ENCODE results near the gene PACSIN3.

PACSIN3 gene

DNA sequence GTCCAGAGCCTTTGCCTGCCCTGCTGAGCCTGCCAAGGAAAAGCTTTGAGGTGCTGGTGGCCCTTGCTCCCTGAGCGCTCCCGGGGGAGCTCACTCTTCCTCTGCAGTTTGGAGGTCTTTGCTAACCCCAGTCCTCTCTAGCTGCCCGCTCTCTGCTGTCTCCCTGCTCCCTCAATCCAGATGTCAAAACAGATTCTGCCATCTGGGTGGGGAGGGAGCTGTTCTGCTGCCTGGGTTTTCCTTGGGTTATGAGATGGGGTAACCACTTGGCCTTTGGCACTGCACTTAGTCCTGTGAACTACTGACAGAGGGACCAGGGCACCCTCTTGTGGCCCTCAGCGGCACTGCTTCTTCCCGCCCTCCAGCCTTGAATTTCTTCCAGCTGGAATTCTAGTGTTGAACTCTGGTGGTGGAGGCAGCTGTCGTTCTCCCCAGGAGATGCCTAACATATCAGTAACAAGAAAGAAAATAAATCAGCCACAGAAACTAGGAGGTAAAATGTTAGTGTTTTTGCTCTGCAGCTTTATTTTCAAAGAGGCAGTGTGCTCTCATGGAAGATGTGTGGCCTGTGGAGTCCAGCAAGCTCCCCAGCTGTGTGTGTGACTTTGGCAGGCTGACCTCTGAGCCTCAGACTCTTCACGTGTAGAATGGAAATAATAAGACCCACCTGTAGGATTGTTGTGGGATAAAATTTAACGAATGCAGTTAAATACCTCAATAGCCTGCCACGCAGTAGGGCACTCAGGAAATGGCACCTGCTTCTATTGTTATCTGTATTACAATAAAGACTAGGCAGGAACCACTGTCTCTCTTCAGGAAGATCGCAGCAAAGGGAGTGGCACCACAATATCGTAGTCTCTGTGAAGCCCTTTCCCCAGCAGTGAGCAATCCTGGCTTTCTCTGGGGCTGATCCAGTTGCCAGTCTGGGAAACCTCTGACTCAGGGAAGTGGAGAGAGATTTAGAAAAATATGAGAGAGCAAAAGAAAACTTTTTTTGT lies 33.0 kb downstream of the PACSIN3 start:
- no peak for DNase-seq (ENCODE audit: low read depth)

DNA sequence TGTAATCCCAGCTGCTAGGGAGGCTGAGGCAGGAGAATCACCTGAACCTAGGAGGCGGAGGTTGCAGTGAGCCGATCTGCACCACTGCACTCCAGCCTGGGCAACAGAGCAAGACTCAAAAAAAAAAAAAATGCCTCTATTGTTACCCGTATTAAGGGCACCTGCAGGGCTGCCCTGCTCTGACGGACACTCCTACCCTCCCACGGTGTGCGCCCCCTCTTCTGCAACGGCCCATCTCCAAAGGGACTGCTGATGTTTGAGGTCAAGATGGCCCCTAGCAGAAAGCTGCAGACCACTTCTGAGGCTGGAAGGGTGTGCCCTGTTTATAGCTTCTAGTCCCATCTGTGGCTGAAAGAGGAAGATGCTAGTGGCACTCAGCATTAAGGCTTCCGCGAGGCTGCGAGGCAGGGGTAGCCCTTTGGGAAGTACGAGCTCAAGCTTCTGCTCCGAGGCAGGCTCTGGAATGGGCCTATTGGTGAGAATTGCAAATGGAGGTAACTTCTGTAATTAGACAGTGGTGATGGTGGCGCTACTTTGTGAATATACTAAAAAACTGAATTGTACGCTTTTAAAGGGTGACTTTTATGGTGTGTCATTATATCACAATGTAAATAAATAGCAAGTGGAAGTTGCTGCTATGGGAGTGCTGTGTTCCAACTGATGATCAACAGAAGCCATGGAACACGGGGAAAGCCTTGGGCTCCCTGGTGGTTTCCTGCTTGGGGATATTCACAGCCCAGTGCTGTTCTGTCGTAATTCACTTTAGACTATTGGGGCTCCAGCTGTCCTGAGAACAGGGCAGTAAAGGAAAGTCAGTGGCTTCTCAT lies 33.9 kb downstream of the PACSIN3 start:
- no peak for DNase-seq (ENCODE audit: low read depth)

DNA sequence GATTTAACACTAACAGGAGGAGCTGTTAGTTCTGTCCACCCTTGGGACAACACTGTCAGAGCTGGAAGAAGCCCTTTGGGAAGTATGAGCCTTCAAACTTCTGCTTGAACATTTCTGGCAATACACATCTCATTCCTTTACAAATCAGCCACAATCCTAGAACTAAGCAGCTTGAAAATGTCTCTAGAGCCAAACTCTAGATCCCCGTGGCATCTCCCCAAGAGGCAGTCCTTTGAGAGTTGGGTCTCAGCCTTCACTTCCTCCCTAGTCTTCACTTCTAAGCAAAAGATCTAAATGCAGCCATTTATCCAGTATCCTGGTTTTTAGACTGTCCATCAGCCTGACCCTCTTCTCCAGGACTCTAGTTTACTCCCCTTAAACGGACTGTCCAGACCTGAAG lies 36.5 kb downstream of the PACSIN3 start:
- DNase-seq (ENCODE audit: low read depth) = no peak

DNA sequence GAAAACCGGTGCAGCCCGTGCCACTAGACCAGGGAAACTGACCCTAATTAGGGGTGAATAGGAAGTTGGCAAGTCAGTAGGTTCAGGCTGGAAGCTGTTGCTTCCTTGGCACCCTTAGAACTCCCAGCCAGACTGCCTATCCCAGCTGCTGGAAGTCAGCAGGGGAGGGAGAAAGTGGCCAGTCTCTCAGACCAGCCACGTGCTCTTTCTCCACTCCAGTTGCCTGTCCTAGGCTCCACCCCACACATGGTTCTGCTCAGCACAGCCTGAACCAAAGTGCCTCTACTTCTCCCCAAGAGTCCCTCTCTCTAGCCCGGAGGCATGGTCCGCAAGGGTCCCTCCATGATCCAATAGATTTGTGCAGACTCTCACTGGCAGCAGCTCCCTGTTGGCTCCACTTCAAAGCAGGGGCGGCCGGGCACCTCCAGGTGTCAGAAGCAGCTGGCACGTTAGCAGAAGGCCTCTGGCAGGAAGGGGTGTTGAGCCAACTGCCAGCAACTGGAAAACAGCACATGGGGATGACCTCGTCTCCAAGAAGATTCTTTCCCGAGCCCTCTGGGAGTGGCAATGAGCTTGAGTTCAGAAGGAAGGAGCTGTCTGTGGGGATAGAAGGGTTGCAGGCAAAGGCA lies 37.2 kb downstream of the PACSIN3 start:
- no peak for DNase-seq (ENCODE audit: low read depth)

DNA sequence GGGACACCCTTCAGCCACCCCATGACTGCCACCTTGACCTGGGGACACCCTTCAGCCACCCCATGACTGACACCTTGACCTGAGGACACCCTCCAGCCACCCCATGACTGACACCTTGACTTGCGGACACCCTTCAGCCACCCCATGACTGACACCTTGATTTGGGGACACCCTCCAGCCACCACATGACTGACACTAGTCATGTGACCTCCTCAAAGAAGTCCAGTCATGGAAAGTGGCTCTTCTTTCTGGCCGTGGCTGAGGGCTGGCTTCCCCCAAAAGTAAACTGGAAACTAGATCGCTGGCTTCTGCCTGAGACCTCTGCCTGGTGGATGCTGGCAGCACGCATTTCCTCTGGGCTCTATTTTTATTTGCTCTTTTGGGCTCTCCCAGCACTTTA lies 38.0 kb downstream of the PACSIN3 start:
- DNase-seq (ENCODE audit: low read depth) = no peak

DNA sequence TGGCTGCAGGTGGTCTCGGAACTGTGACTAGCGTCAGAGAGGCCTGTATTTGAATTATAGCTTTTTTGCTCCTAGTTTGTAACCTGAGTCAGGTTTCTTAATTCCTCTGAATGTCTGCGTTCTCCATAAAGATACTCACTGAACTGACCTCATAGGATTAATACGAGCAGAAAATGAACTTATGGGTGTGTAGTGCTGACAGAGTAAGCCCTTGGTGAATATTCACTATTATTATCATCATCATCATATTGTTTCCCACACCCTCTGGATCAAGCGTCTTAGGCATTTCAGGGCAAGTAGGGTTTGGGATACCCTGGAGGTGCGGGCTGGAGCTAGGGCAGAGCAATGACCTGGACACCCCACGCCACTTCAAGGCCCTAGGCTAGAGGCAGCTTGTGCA lies 38.6 kb downstream of the PACSIN3 start:
- no peak for DNase-seq (ENCODE audit: low read depth)

DNA sequence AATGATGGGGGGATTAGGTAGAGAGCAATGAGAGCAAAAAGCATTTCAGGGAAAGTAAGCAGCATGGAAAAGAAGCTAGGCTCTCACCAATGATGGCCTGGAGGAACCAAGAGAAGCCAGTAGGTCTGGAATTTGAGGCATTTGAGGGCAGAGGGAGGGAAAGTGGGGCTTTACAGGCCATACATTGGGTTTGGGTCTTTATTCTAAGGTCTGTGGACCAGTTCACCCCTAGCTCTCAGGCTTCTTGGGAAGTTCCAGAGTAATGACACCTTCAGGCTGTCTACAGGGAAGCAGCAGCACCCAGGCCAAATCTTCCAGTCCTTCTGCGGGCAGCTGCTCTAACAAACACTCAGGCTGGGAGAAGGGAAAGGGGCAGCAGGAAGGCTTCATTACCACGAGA lies 39.0 kb downstream of the PACSIN3 start:
- DNase-seq (ENCODE audit: low read depth) = no peak

DNA sequence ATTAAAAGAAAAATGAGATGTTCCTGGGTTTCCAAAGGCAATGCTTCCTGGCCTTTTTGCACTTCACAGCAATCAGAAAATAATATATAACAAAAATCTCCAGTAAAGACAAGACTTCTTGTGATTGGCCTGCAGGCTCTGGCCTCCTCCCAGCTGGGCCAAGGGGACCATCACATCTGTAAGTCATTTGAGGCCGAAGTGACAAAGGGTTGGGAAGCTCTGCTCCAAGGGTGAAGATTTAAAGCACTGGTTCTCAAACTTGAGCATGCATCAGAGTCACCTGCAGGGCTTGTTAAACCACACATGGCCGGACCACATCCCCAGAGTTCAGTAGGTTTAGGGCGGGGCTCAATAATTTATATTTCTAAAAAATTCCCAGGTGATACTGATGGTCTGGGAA lies 41.7 kb downstream of the PACSIN3 start:
- no peak for DNase-seq (ENCODE audit: low read depth)

DNA sequence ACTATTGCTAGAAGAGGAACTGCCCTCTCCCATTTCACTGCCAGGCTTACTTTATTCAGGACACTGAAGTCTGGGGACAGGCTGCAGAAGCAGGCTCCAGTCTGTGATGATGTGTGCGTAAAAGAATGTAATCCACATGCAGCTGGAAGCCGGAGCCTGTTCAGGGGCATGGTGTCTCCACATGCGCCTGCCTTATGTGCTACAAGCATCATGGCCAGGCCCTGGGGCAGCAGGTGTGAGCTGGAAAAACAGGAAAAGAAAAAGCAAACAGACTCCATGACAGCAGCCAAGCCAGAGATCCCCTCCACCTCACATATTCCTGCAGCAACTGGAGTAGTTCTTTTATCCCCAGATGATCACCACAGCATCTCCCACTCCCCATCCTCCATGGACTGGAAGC lies 42.9 kb downstream of the PACSIN3 start:
- DNase-seq (ENCODE audit: low read depth) = no peak

DNA sequence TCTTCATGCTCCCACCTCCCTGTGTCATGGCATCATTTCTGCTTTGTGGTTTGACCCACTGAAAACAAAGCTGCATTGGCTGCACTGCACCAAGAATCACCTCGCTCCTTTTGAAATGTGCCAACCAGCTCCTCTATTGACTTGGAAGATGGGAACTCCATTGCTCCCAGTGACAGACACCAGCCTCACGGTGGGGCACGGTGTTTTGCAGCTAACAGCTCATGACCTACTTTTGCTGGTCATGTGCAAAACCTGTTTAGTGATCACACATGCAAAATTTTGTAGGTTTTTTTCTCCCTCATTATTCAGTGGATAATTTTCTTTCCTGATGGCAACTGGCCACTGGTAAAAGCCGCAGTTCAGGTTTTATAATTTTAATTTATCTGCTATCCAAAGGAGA lies 46.4 kb downstream of the PACSIN3 start:
- no peak for DNase-seq (ENCODE audit: low read depth)

DNA sequence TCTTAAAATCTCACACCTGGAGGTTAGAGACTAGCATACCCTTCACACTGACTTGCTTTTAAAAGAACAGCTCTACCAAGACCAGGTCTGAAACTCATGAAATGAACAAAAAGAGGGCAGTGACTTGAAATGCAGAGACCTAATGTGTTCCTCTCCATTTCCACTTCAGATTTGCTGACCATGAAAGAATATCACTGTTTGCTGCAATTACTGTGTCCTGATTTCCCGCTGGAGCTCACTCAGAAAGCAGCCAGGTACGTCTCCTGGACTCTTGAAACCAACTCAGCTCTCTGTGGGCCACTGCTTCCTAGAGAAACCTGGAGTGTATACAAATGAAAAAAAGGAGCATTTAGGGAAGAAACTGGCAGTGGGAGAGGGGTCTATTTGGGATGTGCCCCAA lies 48.8 kb downstream of the PACSIN3 start:
- DNase-seq (ENCODE audit: low read depth) = no peak

DNA sequence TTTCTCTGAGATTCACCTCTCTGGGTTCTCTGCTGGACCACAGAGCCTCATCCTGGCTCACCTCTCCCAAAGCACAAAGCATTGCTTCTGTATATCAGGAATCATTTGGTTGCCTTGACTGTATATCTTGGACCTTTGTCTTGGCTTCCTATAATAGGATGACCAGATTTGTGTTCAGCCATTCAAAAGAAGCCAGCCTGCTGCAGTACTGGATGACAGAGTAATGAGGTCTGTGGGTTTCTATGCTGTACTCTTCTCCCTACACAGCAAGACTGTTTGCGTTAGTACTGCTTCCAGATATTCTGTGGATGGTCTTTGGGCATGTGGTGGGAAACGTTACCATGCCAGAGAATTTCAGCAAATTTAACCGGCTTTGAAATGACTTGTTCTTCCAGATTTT lies 49.3 kb downstream of the PACSIN3 start:
- no peak for DNase-seq (ENCODE audit: low read depth)

DNA sequence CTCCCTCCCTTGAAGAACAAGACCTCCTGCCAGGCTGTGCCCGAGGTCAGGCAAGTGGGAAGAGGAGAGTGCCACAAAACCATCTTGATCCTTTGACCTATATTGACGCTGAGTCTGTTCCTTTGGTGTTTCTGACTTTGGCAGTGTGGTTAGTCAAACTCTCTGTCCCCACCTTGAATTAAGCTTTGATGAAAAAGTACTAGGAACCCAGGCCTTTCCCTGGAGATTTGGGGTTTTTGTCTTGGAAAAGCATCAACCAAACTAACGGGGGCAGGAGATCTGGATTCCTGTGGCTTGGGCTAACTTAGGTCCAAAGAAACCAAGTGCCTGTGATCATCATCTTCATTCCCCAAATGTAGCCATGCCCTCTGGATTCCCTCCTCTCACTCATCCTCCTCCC lies 49.9 kb downstream of the PACSIN3 start:
- DNase-seq (ENCODE audit: low read depth) = no peak

DNA sequence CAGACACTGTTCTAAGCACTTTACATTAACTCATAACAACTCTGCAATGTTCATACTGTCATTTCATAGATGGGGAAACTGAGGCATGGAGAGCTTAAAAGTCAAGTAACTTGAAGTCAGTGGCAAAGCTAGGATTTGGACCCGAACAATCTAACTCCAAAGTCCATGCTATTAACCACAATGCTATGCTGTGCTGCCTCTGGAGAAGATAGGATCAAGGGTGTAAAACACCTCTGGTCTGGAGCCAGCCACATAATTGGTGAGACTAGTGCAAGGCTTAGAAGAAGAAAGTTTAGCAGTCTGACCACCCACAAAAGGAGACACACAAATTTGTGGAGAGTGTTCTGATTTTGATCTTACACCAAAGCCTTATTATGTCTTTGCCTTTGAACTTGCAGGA lies 53.3 kb downstream of the PACSIN3 start:
- DNase-seq (ENCODE audit: low read depth) = no peak

DNA sequence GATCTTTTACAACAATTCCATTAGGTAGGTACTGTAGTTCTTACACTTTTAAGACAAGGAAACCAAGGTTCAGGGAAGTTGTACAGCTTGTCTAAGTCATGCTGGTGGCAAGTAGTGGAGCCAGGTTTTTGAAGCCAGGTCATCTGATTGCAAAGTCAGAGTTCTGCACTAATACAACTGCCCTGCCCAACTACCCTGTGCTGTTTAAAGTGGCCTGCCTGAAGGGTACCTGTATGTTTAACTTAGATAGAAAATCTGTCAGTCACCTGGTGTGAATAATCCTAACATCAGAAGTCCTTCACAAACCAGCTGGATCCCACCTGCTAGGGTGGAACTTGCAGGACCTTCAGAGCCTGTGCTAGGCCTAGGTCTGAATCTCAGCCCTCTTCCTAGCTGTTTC lies 53.7 kb downstream of the PACSIN3 start:
- no peak for DNase-seq (ENCODE audit: low read depth)

DNA sequence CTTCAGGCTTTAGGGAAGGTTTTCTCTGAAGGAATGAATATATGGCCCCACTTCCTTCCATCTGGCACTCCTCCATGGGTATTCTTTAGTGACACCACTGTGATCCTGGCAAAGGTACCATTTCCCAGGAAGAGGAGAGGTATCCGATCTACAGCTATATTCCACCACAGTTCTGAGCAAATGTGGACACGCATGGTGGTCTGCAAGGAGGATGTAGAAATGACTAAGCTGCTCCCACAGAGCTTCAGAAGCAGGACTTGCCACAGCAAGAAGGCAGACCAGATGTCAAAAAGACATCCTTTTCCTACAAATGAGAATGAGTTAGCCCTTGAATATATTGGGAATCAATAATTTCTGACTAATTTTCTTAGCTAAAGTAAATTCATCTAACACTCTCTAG lies 55.1 kb downstream of the PACSIN3 start:
- no peak for DNase-seq (ENCODE audit: low read depth)

DNA sequence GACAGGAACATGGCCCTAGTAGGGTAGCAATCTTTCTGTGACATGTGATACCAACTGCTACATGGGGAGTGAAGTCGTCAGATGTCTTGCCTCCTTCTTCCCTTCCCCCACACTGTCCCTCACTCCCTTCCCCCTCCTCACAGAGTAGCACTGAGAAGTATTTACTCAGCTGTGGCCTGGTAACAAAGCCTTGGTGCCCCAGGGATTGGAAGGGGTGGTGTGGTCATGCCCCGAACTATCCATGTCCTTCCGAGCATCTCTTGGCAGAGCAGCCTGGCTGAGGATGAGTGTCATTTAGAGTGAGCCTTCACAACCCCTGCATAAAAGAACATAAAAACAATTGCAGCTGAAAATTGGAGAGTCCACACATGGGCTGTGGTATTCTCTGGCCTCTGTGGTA lies 55.7 kb downstream of the PACSIN3 start:
- no peak for DNase-seq (ENCODE audit: low read depth)
